Neural cell (in vitro differentiated cells): ENCODE data around the gene NOL4L. TPM values are rescaled to one million over a fixed set of nuclear protein-coding genes. Genes with fewer than 3 reads are reported as not detected.

ENCODE experiments used
- H2AFZ ChIP-seq: fragments of 200-600, 300-800 bp; sonication (generic), shearing (Covaris generic); 2 replicates; pipeline ENCODE4 v1.6.0; 2014; ENCODE audit warnings: low read depth, mild to moderate bottlenecking, antibody characterized with exemption, low read length, moderate library complexity
- H3F3A ChIP-seq: fragments of 200-600 bp; shearing (Covaris generic); 2 replicates; pipeline ENCODE4 v1.6.1; 2016; ENCODE audit warnings: mild to moderate bottlenecking, moderate library complexity, mixed read lengths, antibody characterized with exemption, low read length; ENCODE audit not compliant: insufficient read depth, poor library complexity, severe bottlenecking
- H3K27ac ChIP-seq: fragments of 200-600, 300-800 bp; sonication (generic), shearing (Covaris generic); 2 replicates; pipeline ENCODE4 v1.5.1; 2014; ENCODE audit warnings: mild to moderate bottlenecking, low read length, moderate library complexity
- H3K27me3 ChIP-seq: fragments of 300-800, 200-600 bp; sonication (generic), shearing (Covaris generic); 2 replicates; pipeline ENCODE4 v1.6.0; 2014; ENCODE audit warnings: mild to moderate bottlenecking, low read depth, low read length, moderate library complexity; ENCODE audit not compliant: insufficient read depth
- H3K36me3 ChIP-seq: fragments of 300-800, 200-600 bp; sonication (generic), shearing (Covaris generic); 2 replicates; pipeline ENCODE4 v1.5.1; 2014; ENCODE audit warnings: mild to moderate bottlenecking, antibody characterized with exemption, low read length, moderate library complexity; ENCODE audit not compliant: insufficient read depth
- H3K4me2 ChIP-seq: fragments of 300-800, 200-600 bp; sonication (generic), shearing (Covaris generic); 2 replicates; pipeline ENCODE4 v1.6.0; 2014; ENCODE audit warnings: mild to moderate bottlenecking, low read length
- H3K4me3 ChIP-seq: fragments of 300-800, 200-600 bp; sonication (generic), shearing (Covaris generic); 2 replicates; pipeline ENCODE4 v1.5.1; 2014; ENCODE audit warnings: mild to moderate bottlenecking, low read length, moderate library complexity
- H3K79me2 ChIP-seq: fragments of 200-600 bp; shearing (Covaris generic); replicated peaks from 2 replicates; pipeline ENCODE4 v1.6.0; 2014; ENCODE audit warnings: mild to moderate bottlenecking, low read length, moderate library complexity; ENCODE audit not compliant: insufficient read depth
- H3K9ac ChIP-seq: fragments of 300-800, 200-600 bp; sonication (generic), shearing (Covaris generic); 2 replicates; pipeline ENCODE4 v1.6.1; 2016; ENCODE audit warnings: mild to moderate bottlenecking, low read length, mixed read lengths
- H3K9me2 ChIP-seq: fragments of 200-600 bp; shearing (Covaris generic); 2 replicates; pipeline ENCODE4 v1.6.1; 2016; ENCODE audit warnings: mild to moderate bottlenecking, low read length, mixed read lengths; ENCODE audit not compliant: insufficient read depth
- H3K9me3 ChIP-seq: fragments of 200-600, 300-800 bp; sonication (generic), shearing (Covaris generic); 2 replicates; pipeline ENCODE4 v1.6.1; 2016; ENCODE audit warnings: mild to moderate bottlenecking, mixed run types, low read length, moderate library complexity, mixed read lengths
- H4K20me1 ChIP-seq: fragments of 200-600 bp; shearing (Covaris generic); 2 replicates; pipeline ENCODE4 v1.6.1; 2016; ENCODE audit warnings: mild to moderate bottlenecking, mixed run types; ENCODE audit not compliant: insufficient read depth
- CTCF ChIP-seq: fragments of 450-650 bp; IDR thresholded peaks from 2 replicates; pipeline ENCODE4 v1.5.1; 2014; ENCODE audit warnings: antibody characterized with exemption, mild to moderate bottlenecking, moderate library complexity; ENCODE audit not compliant: poor library complexity, severe bottlenecking
- EP300 ChIP-seq: fragments of 450-650 bp; conservative IDR thresholded peaks from 2 replicates; pipeline ENCODE4 v1.6.1; 2014; ENCODE audit warnings: antibody characterized with exemption, mild to moderate bottlenecking, moderate library complexity; ENCODE audit not compliant: poor library complexity, severe bottlenecking
- EZH2 ChIP-seq: fragments of 200-600, 300-800 bp; shearing (Covaris generic), sonication (generic); IDR thresholded peaks from 2 replicates; pipeline ENCODE4 v1.6.1; 2014; ENCODE audit warnings: antibody characterized with exemption, low read length, borderline replicate concordance, mild to moderate bottlenecking; ENCODE audit not compliant: insufficient read depth, poor library complexity, severe bottlenecking
- MXI1 ChIP-seq: fragments of 450-650 bp; conservative IDR thresholded peaks from 2 replicates; pipeline ENCODE4 v1.6.1; 2014; ENCODE audit warnings: antibody characterized with exemption, mild to moderate bottlenecking; ENCODE audit not compliant: poor library complexity, severe bottlenecking
- POLR2AphosphoS5 ChIP-seq: IDR thresholded peaks from 2 replicates; pipeline ENCODE4 v1.6.1; 2012
- RAD21 ChIP-seq: fragments of 450-650 bp; conservative IDR thresholded peaks from 2 replicates; pipeline ENCODE4 v1.6.1; 2014; ENCODE audit warnings: antibody characterized with exemption, mild to moderate bottlenecking, moderate library complexity
- REST ChIP-seq: IDR thresholded peaks from 2 replicates; pipeline ENCODE4 v1.6.1; 2012; ENCODE audit warnings: borderline replicate concordance
- SMC3 ChIP-seq: fragments of 450-650 bp; conservative IDR thresholded peaks from 2 replicates; pipeline ENCODE4 v1.6.1; 2014; ENCODE audit warnings: antibody characterized with exemption, mild to moderate bottlenecking, moderate library complexity; ENCODE audit not compliant: poor library complexity
- TAF1 ChIP-seq: IDR thresholded peaks from 2 replicates; pipeline ENCODE4 v1.6.1; 2012; ENCODE audit warnings: low read depth
- polyA plus RNA-seq: library from polyadenylated mRNA; depleted of rRNA; stranded (reverse); fragments of >200 nt; gene quantifications from 2 replicates; pipeline ENCODE4 v1.2.3, GENCODE V29; 2014

Gene NOL4L
- polyA plus RNA-seq, 1 donor from 2014 or later = 20.4 TPM

GRCh38 chr20:32518593-32519380 lies 66.3 kb downstream of the NOL4L start:
- Histone ChIP-seq H3K36me3 (peaks cover 10% of the 10 kb centered on the region), H3K4me2 (no peak overlapping the region), H3K9me3 (no peaks in the 10 kb centered on the region), H4K20me1 (no peaks in the 10 kb centered on the region), H3K9me2 (no peaks in the 10 kb centered on the region), H3K4me3 (no peak overlapping the region), H2AFZ (no peak overlapping the region), H3K27ac (no peak overlapping the region), H3K9ac (no peak overlapping the region), H3K79me2 (no peaks in the 10 kb centered on the region), H3K27me3 (no peaks in the 10 kb centered on the region), H3F3A (no peaks in the 10 kb centered on the region)
- TF ChIP-seq RAD21 (no peak), REST (no peak), EZH2 (no peak)

GRCh38 chr20:32517914-32518592 lies 67.1 kb downstream of the NOL4L start:
- TF ChIP-seq TAF1 (no peak), EP300 (no peak), POLR2AphosphoS5 (no peak), CTCF (no peak), EZH2 (no peak), RAD21 (no peak), SMC3 (no peak), MXI1 (no peak), REST (no peak)
- Histone ChIP-seq H4K20me1 (no peaks in the 10 kb centered on the region), H3K4me3 (no peak overlapping the region), H3K9me2 (no peaks in the 10 kb centered on the region), H3K79me2 (no peaks in the 10 kb centered on the region), H3F3A (no peaks in the 10 kb centered on the region), H3K9ac (no peak overlapping the region), H3K27ac (no peak overlapping the region), H3K36me3 (peaks cover 10% of the 10 kb centered on the region), H2AFZ (no peak overlapping the region), H3K9me3 (no peaks in the 10 kb centered on the region), H3K4me2 (no peak overlapping the region), H3K27me3 (no peaks in the 10 kb centered on the region)
